HepG2 (cell line): ENCODE measurements around the gene HSPA1L. TPM values are rescaled to one million over a fixed set of nuclear protein-coding genes. Genes with fewer than 3 reads are reported as not detected.

Source experiments
- ARID4A ChIP-seq: sonication (generic); formaldehyde crosslinking; IDR thresholded peaks from 2 replicates; pipeline ENCODE4 v1.5.0; 2020; ENCODE audit warnings: mild to moderate bottlenecking, missing genetic modification reagents, borderline replicate concordance
- HOXA9 ChIP-seq: sonication (generic); formaldehyde crosslinking; IDR thresholded peaks from 2 replicates; pipeline ENCODE4 v1.8.1; 2022; ENCODE audit warnings: missing genetic modification reagents, mild to moderate bottlenecking, moderate library complexity, borderline replicate concordance
- KMT2A ChIP-seq: sonication (generic); formaldehyde crosslinking; IDR thresholded peaks from 2 replicates; pipeline ENCODE4 v1.4.0; 2020; ENCODE audit warnings: missing genetic modification reagents
- SRF ChIP-seq: IDR thresholded peaks from 2 replicates; pipeline ENCODE4 v1.6.1; 2011; ENCODE audit warnings: mild to moderate bottlenecking, low read depth, low read length, moderate library complexity
- TCF12 ChIP-seq, 2 experiments: fragments of 450-650 bp in 1 of 2; sonication (generic) in 1 of 2; formaldehyde crosslinking in 1 of 2; IDR thresholded peaks; 2 replicates each; pipeline versions ENCODE4 v1.6.1 to v1.8.0; 2017 to 2022; ENCODE audit warnings: antibody characterized with exemption in 1 of 2, mild to moderate bottlenecking in 1 of 2, missing genetic modification reagents in 1 of 2, moderate library complexity in 1 of 2
- THAP9 ChIP-seq: sonication (generic); formaldehyde crosslinking; IDR thresholded peaks from 2 replicates; pipeline ENCODE4; 2020; ENCODE audit warnings: missing genetic modification reagents, mild to moderate bottlenecking, borderline replicate concordance
- ZBTB25 ChIP-seq: IDR thresholded peaks from 2 replicates; pipeline ENCODE4 v1.6.1; 2018; ENCODE audit warnings: missing genetic modification reagents
- ZFAT ChIP-seq: sonication (generic); formaldehyde crosslinking; conservative IDR thresholded peaks from 2 replicates; pipeline ENCODE4 v1.8.1; 2023; ENCODE audit warnings: missing genetic modification reagents, inconsistent platforms
- ZNF547 ChIP-seq: sonication (generic); formaldehyde crosslinking; IDR thresholded peaks from 2 replicates; pipeline ENCODE4 v1.5.1; 2020; ENCODE audit warnings: mild to moderate bottlenecking, missing genetic modification reagents
- ZNF552 ChIP-seq: sonication (generic); formaldehyde crosslinking; IDR thresholded peaks from 2 replicates; pipeline ENCODE4 v1.9.0; 2022; ENCODE audit warnings: missing genetic modification reagents, mild to moderate bottlenecking, borderline replicate concordance
- ZNF557 ChIP-seq: sonication (generic); formaldehyde crosslinking; IDR thresholded peaks from 2 replicates; pipeline ENCODE4 v1.4.0; 2020; ENCODE audit warnings: missing genetic modification reagents
- ZNF766 ChIP-seq: sonication (generic); formaldehyde crosslinking; IDR thresholded peaks from 2 replicates; pipeline ENCODE4 v1.5.0; 2020; ENCODE audit warnings: missing genetic modification reagents, borderline replicate concordance
- ZNF790 ChIP-seq: sonication (generic); formaldehyde crosslinking; IDR thresholded peaks from 2 replicates; pipeline ENCODE4 v1.8.0; 2022; ENCODE audit warnings: missing genetic modification reagents, mild to moderate bottlenecking, borderline replicate concordance
- polyA plus RNA-seq, 8 experiments: library from polyadenylated mRNA; depleted of rRNA in 3 of 8; stranded (reverse) in 7 of 8; unstranded in 1 of 8; fragments of >200 nt; fragmentation: Illumina TruSeq in 4 of 8; extraction: Trizol in 4 of 8; gene quantifications; 2 replicates each; pipeline versions ENCODE4 v1.2.1 to v1.2.3, GENCODE V29; 2011 to 2016; ENCODE audit warnings: low read depth in 4 of 8, missing spikeins in 1 of 8, mixed read lengths in 1 of 8; ENCODE audit not compliant: insufficient read depth in 1 of 8
- total RNA-seq, 5 experiments: library from RNA; depleted of rRNA; stranded (reverse); fragments of >200 nt; fragmentation: Illumina TruSeq; extraction: Trizol; gene quantifications; 2 replicates each; pipeline ENCODE4 v1.2.3, GENCODE V29; 2016; ENCODE audit warnings: low read depth in 1 of 5
- TF ChIP-seq, protein P1 (sequence below): sonication (generic); formaldehyde crosslinking; IDR thresholded peaks from 2 replicates; pipeline ENCODE4 v1.4.0; 2020; ENCODE audit warnings: mild to moderate bottlenecking, missing genetic modification reagents
- TF ChIP-seq, protein P2 (sequence below): sonication (generic); formaldehyde crosslinking; IDR thresholded peaks from 2 replicates; pipeline ENCODE4 v1.5.0; 2020; ENCODE audit warnings: missing genetic modification reagents, mild to moderate bottlenecking, borderline replicate concordance

The HSPA1L gene
- total and polyA plus RNA-seq, 2 of the 13 experiments (the other 11 are each of a cell fraction or from before 2014, with no cell fraction given), result 0.55 to 1.0 TPM

DNA sequence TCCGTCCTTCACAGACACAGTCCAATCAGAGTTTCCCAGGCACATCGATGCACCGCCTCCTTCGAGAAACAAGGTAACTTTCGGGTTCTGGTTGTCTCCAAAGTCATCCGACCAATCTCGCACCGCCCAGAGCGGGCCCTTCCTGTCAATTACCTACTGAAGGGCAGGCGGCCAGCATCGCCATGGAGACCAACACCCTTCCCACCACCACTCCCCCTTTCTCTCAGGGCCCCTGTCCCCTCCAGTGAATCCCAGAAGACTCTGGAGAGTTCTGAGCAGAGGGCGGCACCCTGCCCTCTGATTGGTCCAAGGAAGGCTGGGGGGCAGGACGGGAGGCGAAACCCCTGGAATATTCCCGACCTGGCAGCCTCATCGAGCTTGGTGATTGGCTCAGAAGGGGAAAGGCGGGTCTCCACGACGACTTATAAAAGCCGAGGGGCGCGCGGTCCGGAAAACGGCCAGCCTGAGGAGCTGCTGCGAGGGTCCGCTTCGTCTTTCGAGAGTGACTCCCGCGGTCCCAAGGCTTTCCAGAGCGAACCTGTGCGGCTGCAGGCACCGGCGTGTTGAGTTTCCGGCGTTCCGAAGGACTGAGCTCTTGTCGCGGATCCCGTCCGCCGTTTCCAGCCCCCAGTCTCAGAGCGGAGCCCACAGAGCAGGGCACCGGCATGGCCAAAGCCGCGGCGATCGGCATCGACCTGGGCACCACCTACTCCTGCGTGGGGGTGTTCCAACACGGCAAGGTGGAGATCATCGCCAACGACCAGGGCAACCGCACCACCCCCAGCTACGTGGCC, 12.4 kb upstream of the HSPA1L start, which contains the start of gene HSPA1B (continued):
- TF ChIP-seq ARID4A (peak; percentile 75; the same call in 1 of the 2 replicates), ZNF790 (peak; percentile 71; the same call in 1 of the 2 replicates), TCF12 (IDR thresholded peaks at IDR 0.05) (no peak), TCF12 (CRISPR knock-in tag; IDR thresholded peaks at IDR 0.05) (no peak), THAP9 (CRISPR knock-in tag) (peak; percentile 79; the same call in 1 of the 2 replicates), ZNF557 (CRISPR knock-in tag) (no peak; the same call in 1 of the 2 replicates), ZNF552 (CRISPR knock-in tag) (peak; percentile 73; the same call in 1 of the 2 replicates), HOXA9 (CRISPR knock-in tag) (no peak), ZBTB25 (peak; percentile 84), ZFAT (no peak), ZNF766 (0 out of 2 replicates have a peak, but pooled peaks have one; percentile 37), SRF (peak; percentile 54), KMT2A (peak; percentile 89), ZNF547 (CRISPR knock-in tag) (peak; percentile 80; the same call in 1 of the 2 replicates)
- TF ChIP-seq, protein P1, sequence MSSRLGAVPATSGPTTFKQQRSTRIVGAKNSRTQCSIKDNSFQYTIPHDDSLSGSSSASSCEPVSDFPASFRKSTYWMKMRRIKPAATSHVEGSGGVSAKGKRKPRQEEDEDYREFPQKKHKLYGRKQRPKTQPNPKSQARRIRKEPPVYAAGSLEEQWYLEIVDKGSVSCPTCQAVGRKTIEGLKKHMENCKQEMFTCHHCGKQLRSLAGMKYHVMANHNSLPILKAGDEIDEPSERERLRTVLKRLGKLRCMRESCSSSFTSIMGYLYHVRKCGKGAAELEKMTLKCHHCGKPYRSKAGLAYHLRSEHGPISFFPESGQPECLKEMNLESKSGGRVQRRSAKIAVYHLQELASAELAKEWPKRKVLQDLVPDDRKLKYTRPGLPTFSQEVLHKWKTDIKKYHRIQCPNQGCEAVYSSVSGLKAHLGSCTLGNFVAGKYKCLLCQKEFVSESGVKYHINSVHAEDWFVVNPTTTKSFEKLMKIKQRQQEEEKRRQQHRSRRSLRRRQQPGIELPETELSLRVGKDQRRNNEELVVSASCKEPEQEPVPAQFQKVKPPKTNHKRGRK (CRISPR knock-in tag), result no peak
- TF ChIP-seq, protein P2, sequence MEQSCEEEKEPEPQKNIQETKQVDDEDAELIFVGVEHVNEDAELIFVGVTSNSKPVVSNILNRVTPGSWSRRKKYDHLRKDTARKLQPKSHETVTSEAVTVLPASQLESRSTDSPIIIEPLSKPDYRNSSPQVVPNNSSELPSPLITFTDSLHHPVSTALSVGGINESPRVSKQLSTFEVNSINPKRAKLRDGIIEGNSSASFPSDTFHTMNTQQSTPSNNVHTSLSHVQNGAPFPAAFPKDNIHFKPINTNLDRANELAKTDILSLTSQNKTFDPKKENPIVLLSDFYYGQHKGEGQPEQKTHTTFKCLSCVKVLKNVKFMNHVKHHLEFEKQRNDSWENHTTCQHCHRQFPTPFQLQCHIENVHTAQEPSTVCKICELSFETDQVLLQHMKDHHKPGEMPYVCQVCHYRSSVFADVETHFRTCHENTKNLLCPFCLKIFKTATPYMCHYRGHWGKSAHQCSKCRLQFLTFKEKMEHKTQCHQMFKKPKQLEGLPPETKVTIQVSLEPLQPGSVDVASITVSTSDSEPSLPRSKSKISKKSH (CRISPR knock-in tag), result peak; percentile 97
